Lower leg skin (tissue), 4 donors: ENCODE data around the gene TCOF1. TPM values are rescaled to one million over a fixed set of nuclear protein-coding genes. Genes with fewer than 3 reads are reported as not detected.

Experiments
- DNase-seq, 2 donors: peaks; one replicate each; pipeline ENCODE4 v3.0.0-alpha.2; 2019; ENCODE audit warnings: low spot score in 2 of 2
- H3K4me3 ChIP-seq: fragments of 200-600 bp; sonication (generic); 2 replicates; pipeline ENCODE4 v1.5.1; 2017; ENCODE audit warnings: mild to moderate bottlenecking, low read depth; ENCODE audit not compliant: poor library complexity, severe bottlenecking
- POLR2A ChIP-seq, 2 donors: fragments of 450-650 bp; IDR thresholded peaks; one replicate each; pipeline ENCODE4 v1.6.1; 2016 to 2017; ENCODE audit warnings: antibody characterized with exemption in 2 of 2, mild to moderate bottlenecking in 1 of 2, moderate library complexity in 1 of 2
- WGBS, 2 donors: methylation state at CpG; one replicate each; pipeline ENCODE4 v1.1.5; 2018; 5-methylcytosine and 5-hydroxymethylcytosine counted together
- intact Hi-C: fragments of 100-400 bp; cut with DNase I; formaldehyde crosslinking; loops from one replicate; pipeline ENCODE4 v1.15.0; 2023; ENCODE audit warnings: low total_unique reads
- total RNA-seq, 4 donors: library from RNA; depleted of rRNA; stranded (reverse); fragments of >200 nt; gene quantifications; one replicate each; pipeline ENCODE4 v1.1.0, GENCODE V29; 2016
- TF ChIP-seq, protein P1 (sequence below), 3 donors: fragments of 450-650 bp; IDR thresholded peaks; one replicate each; pipeline ENCODE4 v1.5.1; 2016; ENCODE audit warnings: antibody characterized with exemption in 3 of 3, mild to moderate bottlenecking in 3 of 3, moderate library complexity in 2 of 3

Gene TCOF1
- total RNA-seq, 4 donors from 2014 or later = 30.6 to 35.0 (median 32.2) TPM

DNA sequence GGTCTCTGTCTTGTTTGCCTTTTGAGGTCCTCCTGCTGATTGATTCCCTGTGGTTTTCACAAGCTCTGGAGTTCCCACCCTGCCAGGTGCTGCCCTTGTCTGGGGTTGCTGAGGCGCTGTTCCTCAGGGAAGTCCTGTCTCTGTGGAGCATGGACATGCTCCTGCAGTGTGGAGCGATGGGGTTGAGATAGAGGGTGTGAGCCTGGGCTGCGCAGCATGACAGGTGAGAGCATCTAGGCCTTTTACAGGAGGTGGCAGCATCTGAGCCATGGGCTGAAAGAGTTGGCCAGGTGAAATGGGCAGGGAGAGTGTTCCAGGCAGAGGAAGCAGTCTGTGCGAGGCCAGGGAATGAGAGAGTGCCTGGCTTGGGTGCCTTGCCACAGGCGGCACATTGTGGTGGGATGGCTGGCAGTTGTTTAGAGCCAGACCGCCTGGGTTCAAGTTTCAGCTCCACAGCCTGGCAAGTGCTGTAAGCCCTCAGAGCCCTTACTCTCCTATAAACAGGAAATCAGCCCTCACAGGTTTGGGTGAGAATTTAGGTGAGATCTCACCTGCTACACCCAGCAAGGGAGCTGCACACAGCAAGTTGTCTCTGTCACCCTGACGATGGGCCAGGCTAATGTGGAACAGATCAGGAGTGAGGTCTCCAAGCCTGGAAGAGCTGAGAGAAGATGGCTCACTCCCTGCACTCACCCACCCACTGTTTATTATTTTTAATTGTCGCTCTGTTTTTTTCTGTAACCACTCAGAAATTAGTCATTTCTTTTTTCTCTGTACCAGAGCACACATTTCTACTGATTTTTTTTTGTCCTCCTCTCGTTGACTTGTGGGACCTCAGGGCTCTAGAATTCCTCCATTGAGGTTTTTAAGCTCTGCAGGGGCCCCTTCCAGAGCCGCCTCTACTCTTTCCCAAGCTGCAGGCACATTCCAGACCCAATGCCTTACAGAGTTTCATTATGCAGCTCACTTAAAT is 19.6 kb downstream of the TCOF1 start:
- no peak for DNase-seq
- WGBS, 2 donors = 70 to 71% methylated on average over 10 of the region's 10 CpGs
- no peak for TF ChIP-seq POLR2A (IDR thresholded peaks at IDR 0.05)
- TF ChIP-seq, protein P1, sequence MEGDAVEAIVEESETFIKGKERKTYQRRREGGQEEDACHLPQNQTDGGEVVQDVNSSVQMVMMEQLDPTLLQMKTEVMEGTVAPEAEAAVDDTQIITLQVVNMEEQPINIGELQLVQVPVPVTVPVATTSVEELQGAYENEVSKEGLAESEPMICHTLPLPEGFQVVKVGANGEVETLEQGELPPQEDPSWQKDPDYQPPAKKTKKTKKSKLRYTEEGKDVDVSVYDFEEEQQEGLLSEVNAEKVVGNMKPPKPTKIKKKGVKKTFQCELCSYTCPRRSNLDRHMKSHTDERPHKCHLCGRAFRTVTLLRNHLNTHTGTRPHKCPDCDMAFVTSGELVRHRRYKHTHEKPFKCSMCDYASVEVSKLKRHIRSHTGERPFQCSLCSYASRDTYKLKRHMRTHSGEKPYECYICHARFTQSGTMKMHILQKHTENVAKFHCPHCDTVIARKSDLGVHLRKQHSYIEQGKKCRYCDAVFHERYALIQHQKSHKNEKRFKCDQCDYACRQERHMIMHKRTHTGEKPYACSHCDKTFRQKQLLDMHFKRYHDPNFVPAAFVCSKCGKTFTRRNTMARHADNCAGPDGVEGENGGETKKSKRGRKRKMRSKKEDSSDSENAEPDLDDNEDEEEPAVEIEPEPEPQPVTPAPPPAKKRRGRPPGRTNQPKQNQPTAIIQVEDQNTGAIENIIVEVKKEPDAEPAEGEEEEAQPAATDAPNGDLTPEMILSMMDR (IDR thresholded peaks at IDR 0.05) = no peak
- intact Hi-C loops = no loop called here
- no peak overlapping the region for H3K4me3 ChIP-seq

DNA sequence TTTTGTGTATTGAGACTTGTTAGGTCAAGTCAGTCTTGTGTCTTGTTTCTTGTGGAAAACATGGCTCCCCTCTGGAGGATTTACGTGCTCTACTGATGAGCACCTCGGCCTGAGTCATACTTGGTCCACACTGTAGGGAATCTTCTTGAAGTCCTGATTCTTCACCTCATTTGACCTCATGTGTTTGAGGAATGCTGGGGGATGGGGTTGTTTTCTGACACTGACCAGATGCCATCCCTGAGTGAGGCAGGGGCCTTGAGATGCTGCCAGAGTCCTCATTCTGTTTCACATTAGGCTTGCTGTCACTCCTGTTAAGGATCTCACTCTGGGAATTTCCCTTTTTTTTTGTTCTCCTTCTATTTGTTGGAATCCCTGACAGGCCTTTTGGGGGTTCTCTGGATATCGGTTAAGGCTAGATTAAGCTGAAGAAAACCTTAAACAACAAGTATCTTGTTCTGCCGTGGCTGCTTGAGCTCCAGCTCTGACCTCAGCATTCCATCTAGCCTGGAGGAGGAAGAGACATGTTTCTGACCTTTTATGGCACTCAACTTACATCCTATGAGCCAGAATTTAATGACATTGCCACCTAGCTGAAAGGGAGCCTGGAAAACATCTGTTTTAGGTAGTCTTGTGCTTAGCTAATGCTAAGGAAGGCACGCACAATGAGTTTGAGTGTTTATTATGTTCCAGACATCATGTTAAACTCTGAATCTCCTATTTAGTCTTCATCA is 20.6 kb downstream of the TCOF1 start:
- TF ChIP-seq, protein P1 (IDR thresholded peaks at IDR 0.05) = no peak
- TF ChIP-seq POLR2A (IDR thresholded peaks at IDR 0.05) = no peak
- intact Hi-C loops = no loop called here
- DNase-seq = no peak
- WGBS, 2 donors = 75 to 80% methylated on average over 5 of the region's 5 CpGs
- H3K4me3 ChIP-seq = no peak overlapping the region

DNA sequence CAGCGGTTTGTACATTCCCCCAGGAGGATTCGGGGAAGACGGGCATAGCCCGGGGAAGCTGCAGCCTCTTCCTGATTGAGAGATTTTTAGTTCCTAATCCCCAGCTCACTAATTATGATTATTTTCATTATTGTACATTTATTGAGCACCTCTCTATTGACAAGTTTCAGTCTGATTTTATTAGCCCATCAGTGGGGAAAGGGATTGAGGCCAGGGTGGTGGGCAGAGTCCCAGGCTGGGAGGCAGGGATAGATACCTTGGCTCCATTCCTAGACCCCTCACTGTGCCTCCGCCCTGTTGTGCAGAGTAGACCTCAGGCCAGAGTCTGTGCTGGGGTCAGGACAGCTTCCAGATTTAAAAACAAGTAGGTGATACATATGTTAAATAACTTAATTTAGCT is 27.2 kb downstream of the TCOF1 start:
- WGBS, 2 donors = 90 to 92% methylated on average over 5 of the region's 5 CpGs
- no peak for TF ChIP-seq POLR2A (IDR thresholded peaks at IDR 0.05)
- TF ChIP-seq, protein P1 (IDR thresholded peaks at IDR 0.05) = no peak
- H3K4me3 ChIP-seq = no peak overlapping the region
- DNase-seq = no peak
- intact Hi-C loops = no loop called here

DNA sequence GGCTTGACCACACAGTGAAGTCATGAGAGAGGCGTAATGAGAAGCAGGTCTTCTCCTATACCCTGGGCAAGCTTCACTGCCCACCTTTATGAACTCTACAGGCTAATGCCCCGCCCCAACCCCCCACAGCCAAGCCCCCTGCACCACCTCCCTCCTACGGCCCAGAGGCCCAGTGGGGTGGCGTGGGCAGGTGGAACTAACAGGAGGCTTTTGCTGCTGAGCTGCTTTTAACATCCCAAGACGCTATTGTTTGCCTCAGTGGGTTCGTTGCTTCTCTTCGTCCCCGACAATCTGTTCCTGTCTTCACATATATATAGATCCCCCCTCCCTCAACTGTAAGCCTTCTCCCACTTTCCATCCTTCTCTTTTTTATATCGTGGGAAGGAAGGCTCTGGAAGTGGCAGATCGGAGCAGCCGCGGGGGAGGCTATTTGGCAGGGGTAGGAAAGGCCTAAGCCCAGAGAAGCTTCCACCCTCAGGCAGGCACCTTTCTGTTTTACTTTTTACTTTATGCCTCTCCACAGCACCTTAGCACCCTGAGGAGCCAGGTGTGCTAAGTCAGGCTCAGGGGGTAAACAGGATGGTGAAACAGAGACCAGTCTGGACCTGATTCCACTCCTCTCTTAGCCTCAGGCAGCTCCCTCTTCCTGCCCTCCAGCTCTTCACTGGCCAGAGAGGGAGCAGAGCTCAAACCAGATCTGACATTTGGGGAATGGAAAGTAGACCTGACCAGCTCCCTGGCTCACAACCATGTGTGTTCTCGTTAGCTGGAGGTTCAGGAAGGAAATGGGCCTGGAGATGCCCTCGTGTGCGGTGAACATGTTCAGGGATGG is 28.7 kb downstream of the TCOF1 start:
- no peak for TF ChIP-seq POLR2A (IDR thresholded peaks at IDR 0.05)
- TF ChIP-seq, protein P1 (IDR thresholded peaks at IDR 0.05) = no peak
- intact Hi-C loops = no loop called here
- no peak overlapping the region for H3K4me3 ChIP-seq
- DNase-seq = no peak
- 79 to 80% methylated on average over 15 of the region's 15 CpGs for WGBS, 2 donors

DNA sequence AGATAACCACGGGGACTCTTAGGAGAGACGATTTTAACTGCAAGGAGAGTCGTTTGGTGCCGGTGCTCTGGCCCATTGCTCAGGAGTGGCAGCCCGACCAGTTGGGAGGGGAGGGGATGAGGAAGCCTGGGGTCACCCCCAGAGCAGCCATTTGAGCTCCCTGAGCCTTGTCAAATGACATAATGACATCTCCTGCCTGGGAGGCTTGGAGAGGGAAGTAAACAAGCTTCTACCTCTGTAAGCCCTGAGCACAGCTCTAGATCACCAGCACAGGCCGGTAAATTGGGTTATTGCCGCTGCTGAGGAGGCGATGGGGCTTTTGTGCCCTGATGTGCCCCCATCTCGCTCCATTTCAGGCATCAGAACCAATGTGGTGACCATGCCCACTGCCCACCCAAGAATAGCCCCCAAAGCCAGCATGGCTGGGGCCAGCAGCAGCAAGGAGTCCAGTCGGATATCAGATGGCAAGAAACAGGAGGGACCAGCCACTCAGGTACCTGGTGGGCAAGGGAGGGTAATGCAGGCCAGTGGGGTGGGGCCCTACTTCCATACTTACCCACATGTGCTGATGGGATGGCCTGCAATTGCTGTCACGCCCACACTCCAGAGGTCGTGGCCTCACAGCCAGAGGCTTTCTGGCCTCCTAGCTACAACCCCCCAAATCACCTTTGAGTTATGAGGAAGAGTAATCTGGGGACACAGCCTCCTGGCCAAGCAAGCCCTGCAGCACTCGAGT is 32.2 kb downstream of the TCOF1 start:
- H3K4me3 ChIP-seq = no peak overlapping the region
- intact Hi-C loops = no loop called here
- TF ChIP-seq, protein P1 (IDR thresholded peaks at IDR 0.05) = no peak
- TF ChIP-seq POLR2A (IDR thresholded peaks at IDR 0.05) = no peak
- WGBS, 2 donors = 81 to 83% methylated on average over 13 of the region's 13 CpGs
- DNase-seq = no peak
